Measurements from ENCODE around the gene SYNDIG1.

SYNDIG1 gene

GRCh38 chr20:24663496-24663895 lies 194.1 kb downstream of the SYNDIG1 start:
- no peak for DNase-seq

GRCh38 chr20:24664266-24664986 lies 195.0 kb downstream of the SYNDIG1 start:
- no peak for DNase-seq

GRCh38 chr20:24665196-24665595 lies 195.8 kb downstream of the SYNDIG1 start:
- DNase-seq = peak in 3 of 14 donors; percentile 19 to 55 (median 44)

- no peak for DNase-seq
Observed at GRCh38 chr20:24665741-24666191, 196.3 kb downstream of the SYNDIG1 start.

- no peak for DNase-seq
Observed at GRCh38 chr20:24667689-24668383, 198.4 kb downstream of the SYNDIG1 start.

- no peak for DNase-seq
Observed at GRCh38 chr20:24668384-24668702, 198.9 kb downstream of the SYNDIG1 start.

GRCh38 chr20:24668791-24669190 lies 199.4 kb downstream of the SYNDIG1 start:
- no peak for DNase-seq

- DNase-seq = no peak
Observed at GRCh38 chr20:24669701-24670100, 200.3 kb downstream of the SYNDIG1 start.

GRCh38 chr20:24670341-24670872 lies 201.0 kb downstream of the SYNDIG1 start:
- no peak for DNase-seq

GRCh38 chr20:24670981-24671380 lies 201.6 kb downstream of the SYNDIG1 start:
- no peak for DNase-seq

- no peak for DNase-seq
Observed at GRCh38 chr20:24672181-24672880, 202.9 kb downstream of the SYNDIG1 start.

- DNase-seq = peak in 1 of 14 donors; percentile 37
Observed at GRCh38 chr20:24672886-24673677, 203.7 kb downstream of the SYNDIG1 start.

GRCh38 chr20:24673678-24674570 lies 204.5 kb downstream of the SYNDIG1 start:
- DNase-seq = no peak

GRCh38 chr20:24674921-24675605 lies 205.6 kb downstream of the SYNDIG1 start:
- DNase-seq = no peak

GRCh38 chr20:24675651-24676352 lies 206.4 kb downstream of the SYNDIG1 start:
- DNase-seq = no peak

- no peak for DNase-seq
Observed at GRCh38 chr20:24676353-24676977, 207.0 kb downstream of the SYNDIG1 start.

GRCh38 chr20:24676978-24677370 lies 207.5 kb downstream of the SYNDIG1 start:
- DNase-seq = no peak

GRCh38 chr20:24677626-24678315 lies 208.3 kb downstream of the SYNDIG1 start:
- no peak for DNase-seq

Measured in C1 segment of cervical spinal cord (tissue), 14 donors.